H1 (cell line): ENCODE data around the gene RBFOX1.

Experiments
- CREB1 ChIP-seq: IDR thresholded peaks from 2 replicates; pipeline ENCODE4 v1.6.1; 2012; ENCODE audit warnings: inconsistent platforms
- JUN ChIP-seq: IDR thresholded peaks from 2 replicates; pipeline ENCODE4 v1.6.1; 2011; ENCODE audit warnings: low read depth, mild to moderate bottlenecking, improper control_type of control experiment, low read length
- KDM1A ChIP-seq: fragments of 200-600, 300-600 bp; sonication (generic); IDR thresholded peaks from 2 replicates; pipeline ENCODE4 v1.7.1; 2016; ENCODE audit warnings: mild to moderate bottlenecking, low read length, borderline replicate concordance
- SIN3A ChIP-seq, 2 experiments: IDR thresholded peaks in 1 of 2; conservative IDR thresholded peaks in 1 of 2; 2 replicates each; pipeline ENCODE4 v1.6.1; 2011 to 2012; ENCODE audit warnings: low read length in 2 of 2, improper control_type of control experiment in 1 of 2, low read depth in 1 of 2, mild to moderate bottlenecking in 1 of 2
- SIRT6 ChIP-seq: IDR thresholded peaks from one replicate; pipeline ENCODE4 v1.7.1; 2012; ENCODE audit warnings: low read length, inconsistent platforms

- TF ChIP-seq JUN (no peak), KDM1A (no peak), SIN3A (conservative IDR thresholded peaks at IDR 0.05 in 1 of 2, IDR thresholded peaks at IDR 0.05 in 1 of 2; ENCODE audit: low read depth in 1 of 2, low read length in 2 of 2) (no peak), SIRT6 (no peak), CREB1 (no peak)
These were observed 199.9 kb downstream of the RBFOX1 start for GRCh38 chr16:7532534-7532933.
